HG03060 (cell line): Measurements from ENCODE around the gene MRPS22.
A peak's percentile ranks its signal among the peaks of the same experiment; 100 is the strongest.
"Not testable (repeated sequence)": the region's sequence is repeated elsewhere in the genome, so short reads cannot be mapped to it uniquely, and the experiment has no call there.

Experiments used
- ATAC-seq: cut with Tn5 transposase; IDR thresholded peaks from one replicate; pipeline ENCODE4 v1.9.1; 2021; ENCODE audit warnings: low read depth, moderate number of reproducible peaks; ENCODE audit not compliant: unreplicated experiment

Gene MRPS22

GRCh38 chr3:139388821-139389551, 45.2 kb downstream of the MRPS22 start:
- ATAC-seq: no peak

GRCh38 chr3:139389552-139390368, 45.9 kb downstream of the MRPS22 start, which contains the start of gene COPB2:
Gene COPB2 (minus strand): TSS chr3:139389647. CDS start chr3:139389550, 97 bp downstream.
- peak; percentile 91 for ATAC-seq

DNA sequence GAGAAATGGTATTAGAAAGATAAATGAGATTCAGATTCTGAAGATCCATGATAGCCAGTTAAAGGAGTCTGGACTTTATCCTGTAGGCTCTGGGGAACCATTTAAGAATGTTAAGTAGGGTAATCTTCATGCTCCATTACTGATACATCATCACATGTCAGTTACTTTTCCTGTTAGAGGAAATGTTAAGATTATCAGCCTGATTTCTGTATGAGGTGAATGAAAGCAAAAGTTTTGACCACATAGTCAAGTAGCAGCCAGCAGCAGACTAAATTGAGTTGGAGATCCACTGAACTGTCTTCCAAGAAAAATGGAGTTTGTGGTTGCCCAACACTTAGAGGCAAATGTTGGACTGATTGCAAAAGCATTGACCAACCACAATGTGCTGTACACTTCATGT, 50.3 kb downstream of the MRPS22 start:
- ATAC-seq: no peak

DNA sequence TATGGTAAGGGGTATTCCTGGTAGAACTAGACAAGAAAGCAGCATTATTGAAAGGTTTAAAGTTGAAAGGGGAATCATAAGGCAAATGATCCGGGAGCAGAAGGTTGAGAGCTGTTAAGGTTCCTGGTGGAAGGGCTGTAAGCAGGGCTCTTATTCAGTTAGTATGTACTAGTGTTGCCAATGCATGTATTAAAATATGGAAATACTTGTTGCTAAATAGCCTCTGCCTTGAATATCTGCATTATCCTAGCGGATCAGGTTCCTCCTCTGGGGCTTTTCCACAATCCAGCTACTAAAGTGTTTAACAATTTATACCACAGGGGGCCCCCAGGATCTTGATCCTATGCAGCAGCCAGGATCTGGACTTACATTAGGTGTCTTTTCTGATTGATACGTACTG, 52.9 kb downstream of the MRPS22 start:
- no peak for ATAC-seq

DNA sequence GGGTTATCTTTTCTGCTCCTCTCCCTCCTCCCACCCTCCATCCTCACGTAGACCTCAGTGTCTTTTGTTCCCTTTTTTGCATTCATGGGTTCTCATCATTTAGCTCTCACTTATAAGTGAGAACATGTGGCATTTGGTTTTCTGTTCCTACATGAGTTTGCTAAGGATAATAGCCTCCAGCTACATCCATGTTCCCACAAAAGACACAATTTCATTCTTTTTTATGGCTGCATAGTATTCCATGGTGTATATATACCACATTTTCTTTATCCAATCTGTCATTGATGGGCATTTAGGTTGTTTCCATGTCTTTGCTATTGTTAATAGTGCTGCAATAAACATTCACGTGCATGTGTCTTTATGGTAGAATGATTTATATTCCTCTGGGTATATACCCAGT, 57.3 kb downstream of the MRPS22 start:
- not testable (repeated sequence) for ATAC-seq
